DND-41 (cell line): ENCODE data around the gene FHL3.
A peak's percentile ranks its signal among the peaks of the same experiment; 100 is the strongest.

Source experiments
- ATAC-seq: fragments of 200-7000 bp; cut with Tn5 transposase; 3 replicates; pipeline ENCODE4 v1.9.1; 2021; ENCODE audit warnings: low read depth; ENCODE audit not compliant: insufficient read depth
- DNase-seq: peaks from one replicate; pipeline ENCODE4 v3.0.0-alpha.2; 2020
- H2AFZ ChIP-seq: 2 replicates; pipeline ENCODE4 v1.6.0; 2012; ENCODE audit warnings: low read depth, low read length
- H3K27ac ChIP-seq: 2 replicates; pipeline ENCODE4 v1.5.1; 2012; ENCODE audit warnings: low read length, inconsistent platforms
- H3K27me3 ChIP-seq: fragments of 200-600 bp; sonication (generic); 2 replicates; pipeline ENCODE4 v1.6.0; 2012; ENCODE audit warnings: low read length, mild to moderate bottlenecking, inconsistent platforms; ENCODE audit not compliant: insufficient read depth, poor library complexity
- H3K36me3 ChIP-seq: 2 replicates; pipeline ENCODE4 v1.5.1; 2012; ENCODE audit warnings: low read length, inconsistent platforms; ENCODE audit not compliant: insufficient read depth
- H3K4me1 ChIP-seq: 2 replicates; pipeline ENCODE4 v1.5.1; 2012; ENCODE audit warnings: mild to moderate bottlenecking, low read length; ENCODE audit not compliant: insufficient read depth
- H3K4me2 ChIP-seq: 2 replicates; pipeline ENCODE4 v1.6.0; 2012; ENCODE audit warnings: mild to moderate bottlenecking, moderate library complexity, low read length, inconsistent platforms; ENCODE audit not compliant: insufficient read depth
- H3K4me3 ChIP-seq, 2 experiments: fragments of 200-600 bp in 1 of 2; shearing (Covaris generic) in 1 of 2; 2 replicates each; pipeline ENCODE4 v1.5.1; 2012 to 2016; ENCODE audit warnings: inconsistent platforms in 2 of 2, low read length in 2 of 2, mild to moderate bottlenecking in 2 of 2, low read depth in 1 of 2, moderate library complexity in 1 of 2
- H3K79me2 ChIP-seq: 2 replicates; pipeline ENCODE4 v1.6.0; 2012; ENCODE audit warnings: low read length, inconsistent platforms; ENCODE audit not compliant: insufficient read depth
- H3K9ac ChIP-seq: 2 replicates; pipeline ENCODE4 v1.6.0; 2012; ENCODE audit warnings: low read depth, mild to moderate bottlenecking, inconsistent platforms, low read length, moderate library complexity
- H3K9me3 ChIP-seq: 2 replicates; pipeline ENCODE4 v1.5.1; 2012; ENCODE audit warnings: low read length, moderate library complexity, mild to moderate bottlenecking, inconsistent platforms; ENCODE audit not compliant: insufficient read depth, severe bottlenecking
- H4K20me1 ChIP-seq: 2 replicates; pipeline ENCODE4 v1.6.0; 2012; ENCODE audit warnings: low read length; ENCODE audit not compliant: insufficient read depth
- CTCF ChIP-seq: IDR thresholded peaks from 2 replicates; pipeline ENCODE4 v1.5.1; 2012; ENCODE audit warnings: borderline replicate concordance, low read length, moderate library complexity, mild to moderate bottlenecking; ENCODE audit not compliant: poor library complexity, severe bottlenecking; ENCODE audit errors: extremely low read depth
- EZH2 ChIP-seq: IDR thresholded peaks from 3 replicates; pipeline ENCODE4 v1.6.1; 2012; ENCODE audit warnings: borderline replicate concordance, low read depth, mild to moderate bottlenecking, moderate library complexity, low read length, inconsistent platforms; ENCODE audit not compliant: severe bottlenecking

The FHL3 gene

DNA sequence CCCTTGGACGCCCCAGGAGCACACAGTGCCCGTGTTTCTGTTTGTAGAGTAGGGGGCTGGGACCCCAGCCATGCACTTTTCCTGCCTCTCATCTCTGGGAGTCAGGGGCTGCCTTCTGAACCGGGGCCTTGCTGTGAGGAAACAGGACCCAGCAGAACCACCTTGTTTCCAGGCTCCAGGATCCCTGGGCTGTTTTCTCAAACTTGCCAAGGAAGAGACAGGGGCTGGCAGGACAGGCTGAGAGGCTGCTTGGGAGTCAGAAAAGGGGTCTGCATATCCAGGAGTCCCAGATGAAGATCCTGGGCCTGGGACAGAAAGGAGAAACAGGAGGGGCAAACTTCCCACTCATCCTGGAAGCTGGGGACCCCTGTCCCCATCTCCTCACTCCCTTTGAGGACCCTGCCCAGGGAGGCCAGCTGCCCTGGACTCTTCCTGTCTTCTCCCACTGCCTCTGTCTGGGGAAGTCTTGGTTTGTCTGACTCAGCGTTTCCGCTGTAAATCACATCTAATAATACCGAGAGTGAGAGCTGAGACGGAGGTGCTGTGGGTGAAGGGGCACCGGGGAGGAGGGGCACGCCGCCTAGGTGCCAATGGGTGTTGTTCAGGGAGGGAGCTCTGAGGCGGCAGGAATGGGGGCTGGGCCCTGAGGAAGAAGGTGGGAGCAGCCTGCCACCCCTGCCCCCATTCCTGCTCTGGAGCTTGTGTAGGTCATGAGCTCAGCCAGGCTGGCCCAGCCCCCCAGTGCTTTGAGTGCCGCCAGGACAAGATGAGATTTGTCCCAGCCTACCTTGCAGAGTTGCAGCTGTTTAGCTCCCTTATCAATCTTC, 24.6 kb upstream of the FHL3 start:
- H2AFZ ChIP-seq, result no peak overlapping the region

GRCh38 chr1:38029081-38029681, 23.9 kb upstream of the FHL3 start:
- H2AFZ ChIP-seq, result no peak overlapping the region
- H4K20me1 ChIP-seq, result peaks cover 21% of the 10 kb centered on the region
- H3K4me2 ChIP-seq, result no peak overlapping the region
- no peak overlapping the region for H3K27ac ChIP-seq
- TF ChIP-seq CTCF, result no peak
- no peak for TF ChIP-seq EZH2
- H3K4me1 ChIP-seq, result no peaks in the 10 kb centered on the region
- H3K9ac ChIP-seq, result no peak overlapping the region
- H3K27me3 ChIP-seq, result no peaks in the 10 kb centered on the region
- H3K4me3 ChIP-seq, result no peak overlapping the region
- no peaks in the 10 kb centered on the region for H3K79me2 ChIP-seq
- ATAC-seq (no peak), DNase-seq (no peak)
- no peaks in the 10 kb centered on the region for H3K9me3 ChIP-seq
- peaks cover 18% of the 10 kb centered on the region for H3K36me3 ChIP-seq

More for the DNA sequence above, 24.6 kb upstream of the FHL3 start:
- peaks cover 14% of the 10 kb centered on the region for H3K36me3 ChIP-seq
- no peaks in the 10 kb centered on the region for H3K4me1 ChIP-seq
- ATAC-seq (peak; percentile 21; the same call in 2 of the 3 replicates), DNase-seq (no peak)
- H3K27ac ChIP-seq, result no peak overlapping the region
- H3K4me2 ChIP-seq, result no peak overlapping the region
- TF ChIP-seq EZH2 (no peak), CTCF (no peak)
- H3K79me2 ChIP-seq, result no peaks in the 10 kb centered on the region
- H4K20me1 ChIP-seq, result peaks cover 21% of the 10 kb centered on the region
- no peak overlapping the region for H3K4me3 ChIP-seq
- no peak overlapping the region for H3K9ac ChIP-seq
- H3K27me3 ChIP-seq, result no peaks in the 10 kb centered on the region
- H3K9me3 ChIP-seq, result no peaks in the 10 kb centered on the region

- Histone ChIP-seq H3K4me1 (no peaks in the 10 kb centered on the region), H3K9me3 (no peaks in the 10 kb centered on the region), H3K27ac (no peak overlapping the region), H2AFZ (no peak overlapping the region), H3K9ac (no peak overlapping the region), H3K4me2 (no peak overlapping the region), H3K36me3 (peaks cover 23% of the 10 kb centered on the region), H4K20me1 (peaks cover 21% of the 10 kb centered on the region), H3K27me3 (no peaks in the 10 kb centered on the region), H3K79me2 (no peaks in the 10 kb centered on the region), H3K4me3 (no peak overlapping the region)
- ATAC-seq (0 out of 3 replicates have a peak, but pooled peaks have one; percentile 10), DNase-seq (no peak)
- TF ChIP-seq CTCF (peak; percentile 10), EZH2 (no peak)
Measured at GRCh38 chr1:38028671-38029070, 23.4 kb upstream of the FHL3 start.
